HepG2 (cell line): ENCODE measurements around the gene EFNA3. TPM values are rescaled to one million over a fixed set of nuclear protein-coding genes. Genes with fewer than 3 reads are reported as not detected.

ENCODE experiments used
- CENPX ChIP-seq: sonication (generic); formaldehyde crosslinking; IDR thresholded peaks from 2 replicates; pipeline ENCODE4 v1.9.0; 2021; ENCODE audit warnings: mild to moderate bottlenecking, missing genetic modification reagents, moderate library complexity
- HES4 ChIP-seq: sonication (generic); formaldehyde crosslinking; IDR thresholded peaks from 2 replicates; pipeline ENCODE4 v1.9.0; 2021; ENCODE audit warnings: mild to moderate bottlenecking, missing genetic modification reagents, borderline replicate concordance
- HNRNPK ChIP-seq: fragments of 200-400 bp; formaldehyde crosslinking; IDR thresholded peaks from 2 replicates; pipeline ENCODE4 v1.6.1; 2018; ENCODE audit warnings: low read length, low read depth, moderate library complexity, mild to moderate bottlenecking; ENCODE audit not compliant: poor library complexity, severe bottlenecking
- NCOR1 ChIP-seq: fragments of 200-600 bp; sonication (generic); IDR thresholded peaks from 2 replicates; pipeline ENCODE4 v1.7.0; 2017; ENCODE audit warnings: antibody characterized with exemption, low read length, borderline replicate concordance
- NFKB2 ChIP-seq: sonication (generic); formaldehyde crosslinking; IDR thresholded peaks from 2 replicates; pipeline ENCODE4 v1.4.0; 2020; ENCODE audit warnings: missing genetic modification reagents, borderline replicate concordance
- NR2C2 ChIP-seq: sonication (generic); formaldehyde crosslinking; IDR thresholded peaks from 2 replicates; pipeline ENCODE4 v1.4.0; 2020; ENCODE audit warnings: missing genetic modification reagents, mild to moderate bottlenecking, moderate library complexity, borderline replicate concordance
- POLR2AphosphoS5 ChIP-seq: IDR thresholded peaks from 2 replicates; pipeline ENCODE4 v1.6.1; 2012; ENCODE audit warnings: low read depth, low read length
- RBFOX2 ChIP-seq: fragments of 200-400 bp; formaldehyde crosslinking; IDR thresholded peaks from 2 replicates; pipeline ENCODE4 v1.6.1; 2017; ENCODE audit warnings: low read depth, mild to moderate bottlenecking, low read length
- REPIN1 ChIP-seq: sonication (generic); formaldehyde crosslinking; IDR thresholded peaks from 2 replicates; pipeline ENCODE4 v1.8.0; 2022; ENCODE audit warnings: missing genetic modification reagents, low read depth, mild to moderate bottlenecking, borderline replicate concordance
- SALL1 ChIP-seq: sonication (generic); formaldehyde crosslinking; IDR thresholded peaks from 2 replicates; pipeline ENCODE4 v1.8.0; 2022; ENCODE audit warnings: mild to moderate bottlenecking, missing genetic modification reagents
- SAP130 ChIP-seq: IDR thresholded peaks from 2 replicates; pipeline ENCODE4 v1.6.1; 2016; ENCODE audit warnings: low read depth
- SNAPC2 ChIP-seq: sonication (generic); formaldehyde crosslinking; IDR thresholded peaks from 2 replicates; pipeline ENCODE4 v1.8.1; 2022; ENCODE audit warnings: mild to moderate bottlenecking, missing genetic modification reagents
- TBP ChIP-seq: sonication (generic); formaldehyde crosslinking; IDR thresholded peaks from 2 replicates; pipeline ENCODE4 v1.5.0; 2020; ENCODE audit warnings: missing genetic modification reagents
- ZBTB3 ChIP-seq: sonication (generic); formaldehyde crosslinking; IDR thresholded peaks from 2 replicates; pipeline ENCODE4 v1.4.0; 2020; ENCODE audit warnings: low read depth, mild to moderate bottlenecking, moderate library complexity, missing genetic modification reagents, borderline replicate concordance
- ZNF224 ChIP-seq: sonication (generic); formaldehyde crosslinking; IDR thresholded peaks from 2 replicates; pipeline ENCODE4 v1.5.0; 2020; ENCODE audit warnings: mild to moderate bottlenecking, missing genetic modification reagents
- ZNF292 ChIP-seq: sonication (generic); formaldehyde crosslinking; IDR thresholded peaks from 2 replicates; pipeline ENCODE4 v1.8.1; 2022; ENCODE audit warnings: mild to moderate bottlenecking, low read depth, missing genetic modification reagents, borderline replicate concordance
- ZNF451 ChIP-seq: sonication (generic); formaldehyde crosslinking; IDR thresholded peaks from 2 replicates; pipeline ENCODE4 v1.5.0; 2020; ENCODE audit warnings: mild to moderate bottlenecking, missing genetic modification reagents
- ZNF782 ChIP-seq: sonication (generic); formaldehyde crosslinking; IDR thresholded peaks from 2 replicates; pipeline ENCODE4 v1.4.0; 2020; ENCODE audit warnings: missing genetic modification reagents, mild to moderate bottlenecking, borderline replicate concordance
- polyA plus RNA-seq, 8 experiments: library from polyadenylated mRNA; depleted of rRNA in 3 of 8; stranded (reverse) in 7 of 8; unstranded in 1 of 8; fragments of >200 nt; fragmentation: Illumina TruSeq in 4 of 8; extraction: Trizol in 4 of 8; gene quantifications; 2 replicates each; pipeline versions ENCODE4 v1.2.1 to v1.2.3, GENCODE V29; 2011 to 2016; ENCODE audit warnings: low read depth in 4 of 8, missing spikeins in 1 of 8, mixed read lengths in 1 of 8; ENCODE audit not compliant: insufficient read depth in 1 of 8
- total RNA-seq, 5 experiments: library from RNA; depleted of rRNA; stranded (reverse); fragments of >200 nt; fragmentation: Illumina TruSeq; extraction: Trizol; gene quantifications; 2 replicates each; pipeline ENCODE4 v1.2.3, GENCODE V29; 2016; ENCODE audit warnings: low read depth in 1 of 5
- TF ChIP-seq, protein P1 (sequence below): sonication (generic); formaldehyde crosslinking; IDR thresholded peaks from 2 replicates; pipeline ENCODE4 v1.8.1; 2023; ENCODE audit warnings: missing genetic modification reagents, inconsistent platforms, borderline replicate concordance
- TF ChIP-seq, protein P2 (sequence below): sonication (generic); formaldehyde crosslinking; IDR thresholded peaks from 2 replicates; pipeline ENCODE4 v1.8.1; 2023; ENCODE audit warnings: mild to moderate bottlenecking, missing genetic modification reagents
- TF ChIP-seq, protein P3 (sequence below): sonication (generic); formaldehyde crosslinking; IDR thresholded peaks from 2 replicates; pipeline ENCODE4 v1.4.0; 2020; ENCODE audit warnings: missing genetic modification reagents
- TF ChIP-seq, protein P4 (sequence below): IDR thresholded peaks from 2 replicates; pipeline ENCODE4 v1.6.1; 2012; ENCODE audit warnings: inconsistent platforms

The EFNA3 gene
- total and polyA plus RNA-seq, 2 of the 13 experiments (the other 11 are each of a cell fraction or from before 2014, with no cell fraction given): 1.0 to 5.7 TPM

DNA sequence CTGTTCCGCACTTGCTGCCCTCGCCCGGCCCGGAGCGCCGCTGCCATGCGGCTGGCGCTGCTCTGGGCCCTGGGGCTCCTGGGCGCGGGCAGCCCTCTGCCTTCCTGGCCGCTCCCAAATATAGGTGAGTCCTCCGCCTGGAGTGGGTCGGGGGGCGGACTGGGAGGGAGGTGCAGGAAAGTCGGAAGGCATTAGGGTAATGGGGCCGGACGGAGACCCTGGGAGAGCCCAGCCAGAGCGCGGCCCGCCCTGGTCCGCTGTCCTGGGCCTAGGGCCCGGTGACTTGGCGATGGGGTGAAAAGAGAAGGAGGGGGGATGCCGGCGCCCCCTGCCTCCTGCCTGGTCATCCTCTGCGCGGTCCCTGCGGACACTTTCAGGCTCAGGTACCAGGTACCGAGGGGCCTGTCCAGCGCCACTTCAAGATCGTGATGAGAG is 27.3 kb upstream of the EFNA3 start (continued):
- TF ChIP-seq, protein P1, sequence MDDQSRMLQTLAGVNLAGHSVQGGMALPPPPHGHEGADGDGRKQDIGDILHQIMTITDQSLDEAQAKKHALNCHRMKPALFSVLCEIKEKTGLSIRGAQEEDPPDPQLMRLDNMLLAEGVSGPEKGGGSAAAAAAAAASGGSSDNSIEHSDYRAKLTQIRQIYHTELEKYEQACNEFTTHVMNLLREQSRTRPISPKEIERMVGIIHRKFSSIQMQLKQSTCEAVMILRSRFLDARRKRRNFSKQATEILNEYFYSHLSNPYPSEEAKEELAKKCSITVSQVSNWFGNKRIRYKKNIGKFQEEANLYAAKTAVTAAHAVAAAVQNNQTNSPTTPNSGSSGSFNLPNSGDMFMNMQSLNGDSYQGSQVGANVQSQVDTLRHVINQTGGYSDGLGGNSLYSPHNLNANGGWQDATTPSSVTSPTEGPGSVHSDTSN (CRISPR knock-in tag): no peak
- TF ChIP-seq CENPX (CRISPR knock-in tag) (no peak), SAP130 (CRISPR knock-in tag) (peak; percentile 27; the same call in 1 of the 2 replicates), RBFOX2 (0 out of 2 replicates have a peak, but pooled peaks have one; percentile 5), NFKB2 (CRISPR knock-in tag) (0 out of 2 replicates have a peak, but pooled peaks have one; percentile 11), SNAPC2 (no peak), ZBTB3 (CRISPR knock-in tag) (no peak), ZNF451 (CRISPR knock-in tag) (0 out of 2 replicates have a peak, but pooled peaks have one; percentile 27), NCOR1 (no peak), ZNF224 (no peak), NR2C2 (CRISPR knock-in tag) (no peak), SALL1 (0 out of 2 replicates have a peak, but pooled peaks have one; percentile 4), POLR2AphosphoS5 (0 out of 2 replicates have a peak, but pooled peaks have one; percentile 24), REPIN1 (no peak), ZNF782 (CRISPR knock-in tag) (no peak), HNRNPK (peak; percentile 0), HES4 (CRISPR knock-in tag) (no peak), ZNF292 (no peak), TBP (no peak)
- TF ChIP-seq, protein P2, sequence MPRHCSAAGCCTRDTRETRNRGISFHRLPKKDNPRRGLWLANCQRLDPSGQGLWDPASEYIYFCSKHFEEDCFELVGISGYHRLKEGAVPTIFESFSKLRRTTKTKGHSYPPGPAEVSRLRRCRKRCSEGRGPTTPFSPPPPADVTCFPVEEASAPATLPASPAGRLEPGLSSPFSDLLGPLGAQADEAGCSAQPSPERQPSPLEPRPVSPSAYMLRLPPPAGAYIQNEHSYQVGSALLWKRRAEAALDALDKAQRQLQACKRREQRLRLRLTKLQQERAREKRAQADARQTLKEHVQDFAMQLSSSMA: 0 out of 2 replicates have a peak, but pooled peaks have one; percentile 30
- TF ChIP-seq, protein P3, sequence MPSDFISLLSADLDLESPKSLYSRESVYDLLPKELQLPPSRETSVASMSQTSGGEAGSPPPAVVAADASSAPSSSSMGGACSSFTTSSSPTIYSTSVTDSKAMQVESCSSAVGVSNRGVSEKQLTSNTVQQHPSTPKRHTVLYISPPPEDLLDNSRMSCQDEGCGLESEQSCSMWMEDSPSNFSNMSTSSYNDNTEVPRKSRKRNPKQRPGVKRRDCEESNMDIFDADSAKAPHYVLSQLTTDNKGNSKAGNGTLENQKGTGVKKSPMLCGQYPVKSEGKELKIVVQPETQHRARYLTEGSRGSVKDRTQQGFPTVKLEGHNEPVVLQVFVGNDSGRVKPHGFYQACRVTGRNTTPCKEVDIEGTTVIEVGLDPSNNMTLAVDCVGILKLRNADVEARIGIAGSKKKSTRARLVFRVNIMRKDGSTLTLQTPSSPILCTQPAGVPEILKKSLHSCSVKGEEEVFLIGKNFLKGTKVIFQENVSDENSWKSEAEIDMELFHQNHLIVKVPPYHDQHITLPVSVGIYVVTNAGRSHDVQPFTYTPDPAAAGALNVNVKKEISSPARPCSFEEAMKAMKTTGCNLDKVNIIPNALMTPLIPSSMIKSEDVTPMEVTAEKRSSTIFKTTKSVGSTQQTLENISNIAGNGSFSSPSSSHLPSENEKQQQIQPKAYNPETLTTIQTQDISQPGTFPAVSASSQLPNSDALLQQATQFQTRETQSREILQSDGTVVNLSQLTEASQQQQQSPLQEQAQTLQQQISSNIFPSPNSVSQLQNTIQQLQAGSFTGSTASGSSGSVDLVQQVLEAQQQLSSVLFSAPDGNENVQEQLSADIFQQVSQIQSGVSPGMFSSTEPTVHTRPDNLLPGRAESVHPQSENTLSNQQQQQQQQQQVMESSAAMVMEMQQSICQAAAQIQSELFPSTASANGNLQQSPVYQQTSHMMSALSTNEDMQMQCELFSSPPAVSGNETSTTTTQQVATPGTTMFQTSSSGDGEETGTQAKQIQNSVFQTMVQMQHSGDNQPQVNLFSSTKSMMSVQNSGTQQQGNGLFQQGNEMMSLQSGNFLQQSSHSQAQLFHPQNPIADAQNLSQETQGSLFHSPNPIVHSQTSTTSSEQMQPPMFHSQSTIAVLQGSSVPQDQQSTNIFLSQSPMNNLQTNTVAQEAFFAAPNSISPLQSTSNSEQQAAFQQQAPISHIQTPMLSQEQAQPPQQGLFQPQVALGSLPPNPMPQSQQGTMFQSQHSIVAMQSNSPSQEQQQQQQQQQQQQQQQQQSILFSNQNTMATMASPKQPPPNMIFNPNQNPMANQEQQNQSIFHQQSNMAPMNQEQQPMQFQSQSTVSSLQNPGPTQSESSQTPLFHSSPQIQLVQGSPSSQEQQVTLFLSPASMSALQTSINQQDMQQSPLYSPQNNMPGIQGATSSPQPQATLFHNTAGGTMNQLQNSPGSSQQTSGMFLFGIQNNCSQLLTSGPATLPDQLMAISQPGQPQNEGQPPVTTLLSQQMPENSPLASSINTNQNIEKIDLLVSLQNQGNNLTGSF (CRISPR knock-in tag): no peak
- TF ChIP-seq, protein P4, sequence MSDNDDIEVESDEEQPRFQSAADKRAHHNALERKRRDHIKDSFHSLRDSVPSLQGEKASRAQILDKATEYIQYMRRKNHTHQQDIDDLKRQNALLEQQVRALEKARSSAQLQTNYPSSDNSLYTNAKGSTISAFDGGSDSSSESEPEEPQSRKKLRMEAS: peak; percentile 68; the same call in 1 of the 2 replicates
